Breast epithelium (tissue), 4 donors: Measurements from ENCODE around the gene ACVR1. TPM values are rescaled to one million over a fixed set of nuclear protein-coding genes. Genes with fewer than 3 reads are reported as not detected.

Experiments used
- DNase-seq, 2 donors: peaks; one replicate each; pipeline ENCODE4 v3.0.0-alpha.2; 2019; ENCODE audit warnings: low spot score in 2 of 2
- H3K27ac ChIP-seq, 2 donors: fragments of 200-600 bp; sonication (generic) in 1 of 2; one replicate each; pipeline ENCODE4 v1.5.1; 2016 to 2019; ENCODE audit warnings: mild to moderate bottlenecking in 1 of 2
- H3K27me3 ChIP-seq, 2 donors: fragments of 200-600 bp; sonication (generic) in 1 of 2; one replicate each; pipeline versions ENCODE4 v1.5.1 to v1.6.0; 2017 to 2019; ENCODE audit warnings: control low read depth in 1 of 2, mild to moderate bottlenecking in 1 of 2
- H3K36me3 ChIP-seq: fragments of 200-600 bp; one replicate; pipeline ENCODE4 v1.5.1; 2019
- H3K4me1 ChIP-seq, 2 donors: fragments of 200-600 bp; sonication (generic); one replicate each; pipeline ENCODE4 v1.5.1; 2016 to 2019; ENCODE audit warnings: control low read depth in 1 of 2
- H3K4me3 ChIP-seq, 3 donors: fragments of 200-600 bp; sonication (generic); 1 replicate in 2 of 3; 2 replicates in 1 of 3; pipeline ENCODE4 v1.5.1; 2016 to 2019; ENCODE audit warnings: mild to moderate bottlenecking in 3 of 3, moderate library complexity in 2 of 3
- H3K9me3 ChIP-seq, 2 donors: fragments of 200-600 bp; sonication (generic) in 1 of 2; one replicate each; pipeline ENCODE4 v1.5.1; 2016 to 2019; ENCODE audit warnings: control low read depth in 1 of 2
- POLR2A ChIP-seq: fragments of 450-650 bp; IDR thresholded peaks from one replicate; pipeline ENCODE4 v1.6.1; 2016; ENCODE audit warnings: antibody characterized with exemption, mild to moderate bottlenecking, moderate library complexity
- POLR2AphosphoS5 ChIP-seq, 3 donors: sonication (generic); formaldehyde crosslinking; IDR thresholded peaks; one replicate each; pipeline ENCODE4 v1.6.1; 2017; ENCODE audit warnings: antibody characterized with exemption in 3 of 3
- intact Hi-C: fragments of 100-400 bp; cut with DNase I; formaldehyde crosslinking; loops from one replicate; pipeline ENCODE4 v1.15.1; 2023; ENCODE audit warnings: low total_unique reads
- total RNA-seq, 3 donors: library from RNA; depleted of rRNA; stranded (reverse); fragments of >200 nt; gene quantifications; one replicate each; pipeline ENCODE4 v1.1.0, GENCODE V29; 2016
- TF ChIP-seq, protein P1 (sequence below), 3 donors: fragments of 450-650 bp; IDR thresholded peaks; one replicate each; pipeline ENCODE4 v1.5.1; 2016 to 2017; ENCODE audit warnings: antibody characterized with exemption in 3 of 3, mild to moderate bottlenecking in 3 of 3, moderate library complexity in 3 of 3

ACVR1 gene
- total RNA-seq, 3 donors from 2014 or later: 31.5 to 45.4 (median 32.8) TPM

DNA sequence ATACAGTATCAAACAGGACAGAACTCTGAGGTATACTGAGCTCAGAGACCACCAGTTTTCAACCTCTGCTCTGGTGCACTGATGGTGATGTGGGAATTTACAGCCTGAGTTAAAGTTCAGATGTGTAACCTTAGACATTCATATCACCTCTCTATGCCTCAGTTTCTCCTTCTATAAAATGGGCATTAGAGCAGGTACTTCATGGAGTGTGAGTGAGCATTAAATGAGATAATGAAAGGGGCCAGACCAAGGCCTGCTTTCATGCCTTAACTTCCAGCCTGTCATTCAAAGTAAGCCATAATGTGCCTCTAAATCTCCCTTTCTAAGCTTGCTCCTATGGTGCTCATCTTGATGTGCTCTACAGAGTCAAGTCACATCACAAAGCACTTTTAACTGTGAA is 8.4 kb downstream of the ACVR1 start:
- Histone ChIP-seq H3K4me3 (no peak overlapping the region), H3K9me3 (no peaks in the 10 kb centered on the region), H3K27ac (no peak overlapping the region), H3K27me3 (no peaks in the 10 kb centered on the region), H3K4me1 (no peaks in the 10 kb centered on the region), H3K36me3 (no peaks in the 10 kb centered on the region)
- TF ChIP-seq POLR2A (no peak), POLR2AphosphoS5 (IDR thresholded peaks at IDR 0.05) (no peak)
- TF ChIP-seq, protein P1, sequence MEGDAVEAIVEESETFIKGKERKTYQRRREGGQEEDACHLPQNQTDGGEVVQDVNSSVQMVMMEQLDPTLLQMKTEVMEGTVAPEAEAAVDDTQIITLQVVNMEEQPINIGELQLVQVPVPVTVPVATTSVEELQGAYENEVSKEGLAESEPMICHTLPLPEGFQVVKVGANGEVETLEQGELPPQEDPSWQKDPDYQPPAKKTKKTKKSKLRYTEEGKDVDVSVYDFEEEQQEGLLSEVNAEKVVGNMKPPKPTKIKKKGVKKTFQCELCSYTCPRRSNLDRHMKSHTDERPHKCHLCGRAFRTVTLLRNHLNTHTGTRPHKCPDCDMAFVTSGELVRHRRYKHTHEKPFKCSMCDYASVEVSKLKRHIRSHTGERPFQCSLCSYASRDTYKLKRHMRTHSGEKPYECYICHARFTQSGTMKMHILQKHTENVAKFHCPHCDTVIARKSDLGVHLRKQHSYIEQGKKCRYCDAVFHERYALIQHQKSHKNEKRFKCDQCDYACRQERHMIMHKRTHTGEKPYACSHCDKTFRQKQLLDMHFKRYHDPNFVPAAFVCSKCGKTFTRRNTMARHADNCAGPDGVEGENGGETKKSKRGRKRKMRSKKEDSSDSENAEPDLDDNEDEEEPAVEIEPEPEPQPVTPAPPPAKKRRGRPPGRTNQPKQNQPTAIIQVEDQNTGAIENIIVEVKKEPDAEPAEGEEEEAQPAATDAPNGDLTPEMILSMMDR (IDR thresholded peaks at IDR 0.05): no peak
- intact Hi-C loops: no loop called here
- no peak for DNase-seq

DNA sequence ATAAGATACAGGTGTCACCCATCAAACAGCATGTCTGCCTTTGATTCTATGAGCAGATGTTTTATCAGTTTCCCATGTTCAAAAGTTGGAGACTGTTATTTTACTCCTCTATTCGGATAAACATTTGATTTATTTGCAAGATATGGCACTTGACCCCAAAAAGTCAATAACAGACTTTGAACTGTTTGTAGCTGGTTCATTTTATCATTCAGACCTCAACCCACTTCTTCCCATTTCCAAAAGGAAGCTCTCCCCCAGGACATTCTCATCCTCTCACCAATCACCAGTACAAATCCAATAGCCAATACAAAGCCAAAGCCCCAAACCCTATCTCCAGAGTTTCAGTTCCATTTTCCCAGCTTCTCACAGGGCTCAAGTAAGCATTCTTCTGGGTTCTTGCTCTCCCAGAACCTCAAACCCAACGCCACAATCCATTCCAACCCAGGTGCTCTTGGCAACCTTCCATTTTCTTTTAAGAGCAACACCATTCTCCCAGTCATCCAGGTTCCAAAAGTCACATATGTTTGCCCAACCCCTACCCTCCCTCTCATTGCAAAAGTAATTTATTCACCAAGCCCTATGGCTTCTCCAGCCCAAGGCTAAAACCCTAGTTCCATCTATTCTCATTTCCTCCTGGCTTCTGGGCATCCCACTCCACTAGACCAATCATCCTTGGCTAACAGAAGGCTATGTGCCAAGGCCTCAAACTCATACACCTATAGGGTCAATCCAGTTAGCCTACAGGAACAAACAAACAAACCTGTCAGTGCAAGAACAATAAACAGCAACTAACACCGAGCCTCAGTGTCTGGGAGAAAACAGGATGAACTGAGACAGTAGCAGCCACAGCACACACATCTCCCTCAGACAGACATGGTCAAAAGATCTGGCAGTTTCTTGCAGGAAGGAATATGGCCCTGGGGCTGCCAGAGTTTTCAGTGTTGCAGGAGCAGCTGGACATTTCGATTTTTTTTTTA is 9.2 kb downstream of the ACVR1 start:
- Histone ChIP-seq H3K4me3 (no peak overlapping the region), H3K4me1 (no peaks in the 10 kb centered on the region), H3K9me3 (no peaks in the 10 kb centered on the region), H3K27ac (peak overlapping the region in 1 of 2 donors; percentile 36), H3K27me3 (no peaks in the 10 kb centered on the region), H3K36me3 (no peaks in the 10 kb centered on the region)
- no peak for TF ChIP-seq POLR2AphosphoS5 (IDR thresholded peaks at IDR 0.05)
- TF ChIP-seq, protein P1 (IDR thresholded peaks at IDR 0.05): no peak
- TF ChIP-seq POLR2A: no peak
- intact Hi-C loops: no loop called here
- no peak for DNase-seq

DNA sequence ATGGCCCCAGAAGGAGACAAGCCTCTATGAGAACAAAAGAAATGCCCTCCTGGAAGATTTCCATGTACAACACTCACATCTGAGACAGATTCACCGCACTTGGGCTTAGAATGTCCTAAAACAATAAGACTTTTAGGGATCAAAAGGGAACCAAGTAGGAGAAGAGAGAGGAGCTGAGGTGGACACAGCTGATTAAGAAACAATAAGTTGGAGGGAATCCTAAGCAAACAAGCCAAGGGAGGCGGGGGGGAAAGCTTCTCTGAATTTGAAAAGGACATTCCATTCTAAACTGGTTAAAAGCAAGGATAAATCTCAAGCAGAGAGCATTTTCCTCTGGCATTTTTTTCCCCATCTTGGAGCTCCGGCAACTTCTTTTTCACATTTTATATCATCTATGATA is 9.9 kb downstream of the ACVR1 start:
- Histone ChIP-seq H3K36me3 (no peaks in the 10 kb centered on the region), H3K4me1 (no peaks in the 10 kb centered on the region), H3K27ac (peak overlapping the region in 1 of 2 donors; percentile 36), H3K9me3 (no peaks in the 10 kb centered on the region), H3K4me3 (no peak overlapping the region), H3K27me3 (no peaks in the 10 kb centered on the region)
- intact Hi-C loops: no loop called here
- no peak for DNase-seq
- no peak for TF ChIP-seq POLR2A
- TF ChIP-seq, protein P1 (IDR thresholded peaks at IDR 0.05): no peak
- TF ChIP-seq POLR2AphosphoS5 (IDR thresholded peaks at IDR 0.05): no peak

DNA sequence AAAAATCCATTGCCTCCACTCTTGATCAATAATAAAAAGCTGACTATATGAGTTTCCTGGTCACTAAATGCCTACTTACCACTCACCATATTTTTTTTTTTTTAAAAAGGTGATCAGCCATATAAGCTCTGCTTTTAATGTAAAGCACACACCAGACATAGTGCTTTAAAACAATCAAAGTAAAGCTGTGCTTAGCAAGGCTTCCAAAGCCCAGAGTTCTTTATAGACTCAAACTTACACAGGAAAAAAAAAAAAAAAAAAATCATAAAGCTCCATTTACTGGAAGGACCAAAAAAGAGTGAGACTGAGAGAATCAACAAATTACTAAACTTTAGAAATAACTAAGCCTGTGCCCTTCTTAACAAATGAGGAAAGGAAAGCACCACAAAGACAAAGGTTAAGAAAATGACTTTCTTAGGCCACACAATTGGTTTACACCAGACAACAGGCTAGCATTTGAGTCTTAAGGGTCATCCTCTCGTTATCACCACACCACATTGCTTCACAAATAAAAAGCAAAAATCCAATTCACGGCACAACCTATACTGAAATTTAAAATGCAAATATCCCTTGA is 11.2 kb downstream of the ACVR1 start:
- TF ChIP-seq POLR2AphosphoS5 (IDR thresholded peaks at IDR 0.05) (no peak), POLR2A (no peak)
- TF ChIP-seq, protein P1 (IDR thresholded peaks at IDR 0.05): no peak
- Histone ChIP-seq H3K36me3 (no peaks in the 10 kb centered on the region), H3K27ac (no peak overlapping the region), H3K27me3 (no peaks in the 10 kb centered on the region), H3K9me3 (no peaks in the 10 kb centered on the region), H3K4me1 (no peaks in the 10 kb centered on the region), H3K4me3 (no peak overlapping the region)
- no peak for DNase-seq
- intact Hi-C loops: no loop called here

DNA sequence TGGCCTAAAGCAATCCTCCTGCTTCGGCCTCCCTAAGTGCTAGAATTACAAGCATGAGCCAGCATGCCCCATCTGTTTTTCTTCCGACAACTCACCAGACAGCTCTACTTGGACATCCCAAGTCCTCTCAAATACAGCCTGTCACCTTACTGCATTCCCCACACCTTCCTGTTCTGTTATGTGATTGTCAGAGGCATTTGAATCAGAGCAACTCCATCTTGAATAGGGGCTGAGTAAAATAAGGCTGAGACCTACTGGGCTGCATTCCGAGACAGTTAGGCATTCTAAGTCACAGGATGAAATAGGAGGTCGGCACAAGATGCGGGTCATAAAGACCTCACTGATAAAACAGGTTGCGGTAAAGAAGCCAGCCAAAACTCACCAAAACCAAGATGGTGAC is 17.3 kb downstream of the ACVR1 start:
- Histone ChIP-seq H3K27ac (no peak overlapping the region), H3K9me3 (no peaks in the 10 kb centered on the region), H3K4me1 (no peaks in the 10 kb centered on the region), H3K36me3 (no peaks in the 10 kb centered on the region), H3K27me3 (no peaks in the 10 kb centered on the region), H3K4me3 (no peak overlapping the region)
- DNase-seq: no peak
- TF ChIP-seq POLR2A: no peak
- TF ChIP-seq, protein P1 (IDR thresholded peaks at IDR 0.05): no peak
- no peak for TF ChIP-seq POLR2AphosphoS5 (IDR thresholded peaks at IDR 0.05)
- intact Hi-C loops: no loop called here
